ENCODE data around the gene MRGPRD.

Gene MRGPRD

GRCh38 chr11:68980776-68981065, at the start of gene MRGPRD:
MRGPRD (minus strand) TSS chr11:68980986; CDS start chr11:68980986, 0 bp downstream.
- DNase-seq: no peak

- no peak for DNase-seq
These were observed 49.5 kb upstream of the MRGPRD start for GRCh38 chr11:69030301-69030700.

- no peak for DNase-seq
These were observed 47.1 kb upstream of the MRGPRD start for GRCh38 chr11:69027704-69028372.

GRCh38 chr11:69024509-69024908, 43.7 kb upstream of the MRGPRD start:
- no peak for DNase-seq

- no peak for DNase-seq
These were observed 41.5 kb upstream of the MRGPRD start for GRCh38 chr11:69022260-69022659.

- DNase-seq: no peak
These were observed 38.1 kb upstream of the MRGPRD start for GRCh38 chr11:69018924-69019323.

GRCh38 chr11:69017951-69018350, 37.2 kb upstream of the MRGPRD start:
- no peak for DNase-seq

GRCh38 chr11:69014898-69015549, 34.2 kb upstream of the MRGPRD start:
- no peak for DNase-seq

- peak; percentile 69 for DNase-seq
These were observed 33.5 kb upstream of the MRGPRD start for GRCh38 chr11:69014084-69014851.

- peak; percentile 97 for DNase-seq
These were observed 32.5 kb upstream of the MRGPRD start, which contains the start of gene MRGPRF for GRCh38 chr11:69013009-69013951. MRGPRF (minus strand) TSS chr11:69013246; CDS start chr11:69009901, 3,345 bp downstream.

GRCh38 chr11:69012092-69013008, 31.6 kb upstream of the MRGPRD start:
- peak; percentile 48 for DNase-seq

GRCh38 chr11:69011624-69012091, 30.9 kb upstream of the MRGPRD start:
- DNase-seq: peak; percentile 27

GRCh38 chr11:69010964-69011623, 30.3 kb upstream of the MRGPRD start:
- peak; percentile 88 for DNase-seq

GRCh38 chr11:69010361-69010891, 29.6 kb upstream of the MRGPRD start:
- peak; percentile 35 for DNase-seq

GRCh38 chr11:69009441-69010211, 28.8 kb upstream of the MRGPRD start:
- DNase-seq: peak; percentile 44

GRCh38 chr11:69008737-69009440, 28.1 kb upstream of the MRGPRD start:
- peak; percentile 88 for DNase-seq

GRCh38 chr11:69007975-69008381, 27.2 kb upstream of the MRGPRD start:
- DNase-seq: no peak

GRCh38 chr11:69006816-69007215, 26.0 kb upstream of the MRGPRD start:
- DNase-seq: no peak

Data from right hindlimb (tissue), 1 donor.